Erythroblast (primary cell): Measurements from ENCODE around the gene LPIN3.

Source experiments
- GATA1 ChIP-seq: IDR thresholded peaks from 2 replicates; pipeline ENCODE4 v1.6.1; 2011; ENCODE audit warnings: low read depth, mild to moderate bottlenecking, control low read depth, low read length, moderate library complexity
- POLR2A ChIP-seq: IDR thresholded peaks from 2 replicates; pipeline ENCODE4 v1.6.1; 2011; ENCODE audit warnings: mild to moderate bottlenecking, low read length

- TF ChIP-seq POLR2A (no peak), GATA1 (no peak)
Measured at GRCh38 chr20:41336711-41337492, 3.7 kb upstream of the LPIN3 start.
